Measurements from ENCODE around the gene SLC2A1.
A peak's percentile ranks its signal among the peaks of the same experiment; 100 is the strongest.

SLC2A1 gene

GRCh38 chr1:42960122-42960390, 1.4 kb upstream of the SLC2A1 start:
- DNase-seq, result no peak
- TF ChIP-seq POLR2A (IDR thresholded peaks at IDR 0.05; ENCODE audit: low read length) (no peak), GATA1 (IDR thresholded peaks at IDR 0.05; ENCODE audit: low read depth, low read length) (no peak)

GRCh38 chr1:42957880-42958487, 684 bp downstream of the SLC2A1 start:
- no peak for TF ChIP-seq POLR2A (IDR thresholded peaks at IDR 0.05; ENCODE audit: low read length)
- TF ChIP-seq GATA1 (IDR thresholded peaks at IDR 0.05; ENCODE audit: low read depth, low read length), result no peak
- DNase-seq, result peak in 1 of 2 experiments; percentile 70

- no peak for DNase-seq
- TF ChIP-seq POLR2A (IDR thresholded peaks at IDR 0.05; ENCODE audit: low read length), result peak; percentile 49
- TF ChIP-seq GATA1 (IDR thresholded peaks at IDR 0.05; ENCODE audit: low read depth, low read length), result no peak
These were observed 1.3 kb downstream of the SLC2A1 start for GRCh38 chr1:42957229-42957879.

GRCh38 chr1:42956739-42957138, 1.9 kb downstream of the SLC2A1 start:
- no peak for DNase-seq
- peak; percentile 61 for TF ChIP-seq POLR2A (IDR thresholded peaks at IDR 0.05; ENCODE audit: low read length)
- TF ChIP-seq GATA1 (IDR thresholded peaks at IDR 0.05; ENCODE audit: low read depth, low read length), result no peak

- TF ChIP-seq POLR2A (IDR thresholded peaks at IDR 0.05; ENCODE audit: low read length), result peak; percentile 52
- no peak for TF ChIP-seq GATA1 (IDR thresholded peaks at IDR 0.05; ENCODE audit: low read depth, low read length)
- no peak for DNase-seq
These were observed 3.2 kb downstream of the SLC2A1 start for GRCh38 chr1:42955311-42956063.

- TF ChIP-seq POLR2A (IDR thresholded peaks at IDR 0.05; ENCODE audit: low read length) (peak; percentile 6), GATA1 (IDR thresholded peaks at IDR 0.05; ENCODE audit: low read depth, low read length) (no peak)
- no peak for DNase-seq
These were observed 5.2 kb downstream of the SLC2A1 start for GRCh38 chr1:42953182-42954180.

GRCh38 chr1:42952303-42953001, 6.2 kb downstream of the SLC2A1 start:
- TF ChIP-seq GATA1 (IDR thresholded peaks at IDR 0.05; ENCODE audit: low read depth, low read length) (no peak), POLR2A (IDR thresholded peaks at IDR 0.05; ENCODE audit: low read length) (peak; percentile 73)
- DNase-seq, result peak; percentile 88 to 90

GRCh38 chr1:42951588-42951987, 7.1 kb downstream of the SLC2A1 start:
- TF ChIP-seq GATA1 (IDR thresholded peaks at IDR 0.05; ENCODE audit: low read depth, low read length), result no peak
- no peak for TF ChIP-seq POLR2A (IDR thresholded peaks at IDR 0.05; ENCODE audit: low read length)
- DNase-seq, result no peak

GRCh38 chr1:42950116-42950481, 8.6 kb downstream of the SLC2A1 start:
- no peak for DNase-seq
- TF ChIP-seq GATA1 (IDR thresholded peaks at IDR 0.05; ENCODE audit: low read depth, low read length) (no peak), POLR2A (IDR thresholded peaks at IDR 0.05; ENCODE audit: low read length) (no peak)

- TF ChIP-seq POLR2A (IDR thresholded peaks at IDR 0.05; ENCODE audit: low read length), result peak; percentile 40
- TF ChIP-seq GATA1 (IDR thresholded peaks at IDR 0.05; ENCODE audit: low read depth, low read length), result no peak
- DNase-seq, result peak; percentile 85 to 90
These were observed 9.2 kb downstream of the SLC2A1 start for GRCh38 chr1:42949312-42950115.

GRCh38 chr1:42947965-42948732, 10.5 kb downstream of the SLC2A1 start:
- DNase-seq, result no peak
- TF ChIP-seq GATA1 (IDR thresholded peaks at IDR 0.05; ENCODE audit: low read depth, low read length) (no peak), POLR2A (IDR thresholded peaks at IDR 0.05; ENCODE audit: low read length) (peak; percentile 36)

GRCh38 chr1:42947117-42947516, 11.6 kb downstream of the SLC2A1 start:
- no peak for DNase-seq
- no peak for TF ChIP-seq GATA1 (IDR thresholded peaks at IDR 0.05; ENCODE audit: low read depth, low read length)
- no peak for TF ChIP-seq POLR2A (IDR thresholded peaks at IDR 0.05; ENCODE audit: low read length)

Data from erythroblast (primary cell).